KOPT-K1 (cell line): ENCODE results near the gene AFAP1L2.

Source experiments
- H3K27ac ChIP-seq: fragments of 200-600 bp; sonication (generic); 2 replicates; pipeline ENCODE4 v1.5.1; 2016; ENCODE audit warnings: antibody characterized with exemption, mild to moderate bottlenecking, low read depth, low read length; ENCODE audit not compliant: poor library complexity, severe bottlenecking
- H3K36me3 ChIP-seq: fragments of 200-600 bp; sonication (generic); 2 replicates; pipeline ENCODE4 v1.5.1; 2017; ENCODE audit warnings: antibody characterized with exemption, mild to moderate bottlenecking, low read length, moderate library complexity; ENCODE audit not compliant: insufficient read depth
- H3K9me3 ChIP-seq: fragments of 200-600 bp; sonication (generic); 2 replicates; pipeline ENCODE4 v1.5.1; 2017; ENCODE audit warnings: antibody characterized with exemption, low read length, mild to moderate bottlenecking; ENCODE audit not compliant: insufficient read depth, poor library complexity, severe bottlenecking

Gene AFAP1L2

GRCh38 chr10:114266521-114266920 is 137.8 kb downstream of the AFAP1L2 start:
- H3K36me3 ChIP-seq, result no peaks in the 10 kb centered on the region
- no peak overlapping the region for H3K27ac ChIP-seq
- no peaks in the 10 kb centered on the region for H3K9me3 ChIP-seq

GRCh38 chr10:114265392-114266053 is 138.8 kb downstream of the AFAP1L2 start:
- Histone ChIP-seq H3K9me3 (no peaks in the 10 kb centered on the region), H3K27ac (no peak overlapping the region), H3K36me3 (no peaks in the 10 kb centered on the region)

- Histone ChIP-seq H3K9me3 (no peaks in the 10 kb centered on the region), H3K27ac (no peak overlapping the region), H3K36me3 (no peaks in the 10 kb centered on the region)
Observed at GRCh38 chr10:114262496-114262895, 141.8 kb downstream of the AFAP1L2 start.

- no peak overlapping the region for H3K27ac ChIP-seq
- no peaks in the 10 kb centered on the region for H3K9me3 ChIP-seq
- H3K36me3 ChIP-seq, result no peaks in the 10 kb centered on the region
Observed at GRCh38 chr10:114261076-114261475, 143.2 kb downstream of the AFAP1L2 start.

- H3K36me3 ChIP-seq, result no peaks in the 10 kb centered on the region
- H3K9me3 ChIP-seq, result no peaks in the 10 kb centered on the region
- no peak overlapping the region for H3K27ac ChIP-seq
Observed at GRCh38 chr10:114260366-114260765, 143.9 kb downstream of the AFAP1L2 start.

GRCh38 chr10:114259824-114260223 is 144.5 kb downstream of the AFAP1L2 start:
- Histone ChIP-seq H3K27ac (no peak overlapping the region), H3K9me3 (no peaks in the 10 kb centered on the region)

GRCh38 chr10:114258274-114258840 is 145.9 kb downstream of the AFAP1L2 start:
- H3K27ac ChIP-seq, result peak overlapping the region; percentile 13
- no peaks in the 10 kb centered on the region for H3K36me3 ChIP-seq
- H3K9me3 ChIP-seq, result no peaks in the 10 kb centered on the region

More at GRCh38 chr10:114259824-114260223, 144.5 kb downstream of the AFAP1L2 start:
- no peaks in the 10 kb centered on the region for H3K36me3 ChIP-seq

GRCh38 chr10:114257498-114257897 is 146.8 kb downstream of the AFAP1L2 start:
- no peaks in the 10 kb centered on the region for H3K9me3 ChIP-seq
- no peaks in the 10 kb centered on the region for H3K36me3 ChIP-seq

GRCh38 chr10:114256822-114257221 is 147.5 kb downstream of the AFAP1L2 start:
- Histone ChIP-seq H3K27ac (no peak overlapping the region), H3K9me3 (no peaks in the 10 kb centered on the region), H3K36me3 (no peaks in the 10 kb centered on the region)

More at GRCh38 chr10:114257498-114257897, 146.8 kb downstream of the AFAP1L2 start:
- no peak overlapping the region for H3K27ac ChIP-seq

- Histone ChIP-seq H3K27ac (no peak overlapping the region), H3K9me3 (no peaks in the 10 kb centered on the region), H3K36me3 (no peaks in the 10 kb centered on the region)
Observed at GRCh38 chr10:114256008-114256765, 148.1 kb downstream of the AFAP1L2 start.

- Histone ChIP-seq H3K27ac (no peak overlapping the region), H3K36me3 (no peaks in the 10 kb centered on the region), H3K9me3 (no peaks in the 10 kb centered on the region)
Observed at GRCh38 chr10:114255227-114255626, 149.1 kb downstream of the AFAP1L2 start.

- Histone ChIP-seq H3K27ac (no peak overlapping the region), H3K36me3 (no peaks in the 10 kb centered on the region), H3K9me3 (no peaks in the 10 kb centered on the region)
Observed at GRCh38 chr10:114252883-114253282, 151.4 kb downstream of the AFAP1L2 start.

- Histone ChIP-seq H3K36me3 (no peaks in the 10 kb centered on the region), H3K27ac (no peak overlapping the region), H3K9me3 (no peaks in the 10 kb centered on the region)
Observed at GRCh38 chr10:114252092-114252491, 152.2 kb downstream of the AFAP1L2 start.

GRCh38 chr10:114250716-114251115 is 153.6 kb downstream of the AFAP1L2 start:
- Histone ChIP-seq H3K27ac (no peak overlapping the region), H3K9me3 (no peaks in the 10 kb centered on the region), H3K36me3 (no peaks in the 10 kb centered on the region)

GRCh38 chr10:114250236-114250635 is 154.1 kb downstream of the AFAP1L2 start:
- no peaks in the 10 kb centered on the region for H3K9me3 ChIP-seq
- no peak overlapping the region for H3K27ac ChIP-seq
- H3K36me3 ChIP-seq, result no peaks in the 10 kb centered on the region
